NT2/D1 (cell line): ENCODE data around the gene CENPX.

Experiments used
- YY1 ChIP-seq: IDR thresholded peaks from 2 replicates; pipeline ENCODE4 v1.6.1; 2011; ENCODE audit not compliant: insufficient read length, insufficient read depth
- ZNF274 ChIP-seq: IDR thresholded peaks from 2 replicates; pipeline ENCODE4 v1.6.1; 2011; ENCODE audit warnings: mild to moderate bottlenecking, low read depth, low read length

DNA sequence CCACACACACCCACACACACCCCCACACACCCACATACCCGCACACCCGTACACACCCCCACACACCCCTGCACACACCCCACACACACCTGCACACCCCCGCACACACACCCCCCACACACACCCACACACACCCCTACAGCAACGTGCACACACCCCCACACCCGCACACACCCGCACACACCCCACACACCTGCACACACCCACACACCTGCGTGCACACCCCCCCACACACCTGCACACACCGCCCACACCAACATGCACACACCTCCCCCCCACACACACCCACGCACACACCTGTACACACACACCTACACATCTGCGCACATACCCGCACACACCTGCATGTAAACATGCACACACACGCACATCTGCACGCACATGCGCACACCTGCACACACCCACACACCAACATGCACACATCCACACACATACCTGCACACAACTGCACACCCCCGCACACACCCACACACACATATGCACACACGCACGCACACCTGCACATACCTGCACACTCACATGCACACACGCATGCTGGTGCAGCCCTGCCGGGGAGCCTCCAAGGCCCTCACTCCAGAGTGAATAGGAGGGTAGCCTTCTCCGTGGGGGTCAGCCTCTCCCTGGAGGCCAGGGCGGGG lies 37.8 kb downstream of the CENPX start:
- no peak for TF ChIP-seq ZNF274
- no peak for TF ChIP-seq YY1
